A673 (cell line): Measurements from ENCODE around the gene GPATCH2L. TPM values are rescaled to one million over a fixed set of nuclear protein-coding genes. Genes with fewer than 3 reads are reported as not detected.

Source experiments
- BruUV-seq: library from RNA; stranded (reverse); fragments of 400-500 nt; replicated peaks from 2 replicates; lab custom pipeline; 2021; lab: Mats Ljungman, UMichigan
- CTCF ChIA-PET: fragments of 300-600 bp; sonication (Branson Sonifier 250); formaldehyde crosslinking; loops from one replicate; lab custom pipeline; 2022; ENCODE audit warnings: antibody characterized with exemption; lab: Charles Lee
- POLR2A ChIA-PET: fragments of 300-600 bp; sonication (Branson Sonifier 250); formaldehyde crosslinking; loops from one replicate; lab custom pipeline; 2022; ENCODE audit warnings: antibody characterized with exemption; ENCODE audit not compliant: low non-redundant PET; lab: Charles Lee
- DNase-seq: peaks from one replicate; pipeline ENCODE4 v3.0.0-alpha.2; 2015; ENCODE audit warnings: low spot score
- H3K27ac ChIP-seq: fragments of 200-600 bp; sonication (generic); 2 replicates; pipeline ENCODE4 v1.5.1; 2016; ENCODE audit warnings: mixed run types, low read depth, mild to moderate bottlenecking, mixed read lengths, antibody characterized with exemption, low read length; ENCODE audit not compliant: poor library complexity, severe bottlenecking
- H3K27me3 ChIP-seq: fragments of 200-600 bp; sonication (generic); replicated peaks from 2 replicates; pipeline ENCODE4 v1.6.1; 2017; ENCODE audit warnings: mixed run types, low read depth, mild to moderate bottlenecking, mixed read lengths, antibody characterized with exemption, low read length; ENCODE audit not compliant: insufficient read depth, poor library complexity
- H3K36me3 ChIP-seq: fragments of 200-600 bp; sonication (generic); 2 replicates; pipeline ENCODE4 v1.6.1; 2016; ENCODE audit warnings: mixed run types, mild to moderate bottlenecking, mixed read lengths, antibody characterized with exemption, low read length; ENCODE audit not compliant: insufficient read depth, poor library complexity, severe bottlenecking
- H3K4me1 ChIP-seq: fragments of 200-600 bp; sonication (generic); 2 replicates; pipeline ENCODE4 v1.6.1; 2017; ENCODE audit warnings: mixed run types, mild to moderate bottlenecking, mixed read lengths, antibody characterized with exemption, low read length; ENCODE audit not compliant: insufficient read depth, poor library complexity, severe bottlenecking
- H3K4me3 ChIP-seq: fragments of 200-600 bp; sonication (generic); 2 replicates; pipeline ENCODE4 v1.5.1; 2016; ENCODE audit warnings: low read depth, mixed run types, mild to moderate bottlenecking, mixed read lengths, low read length; ENCODE audit not compliant: poor library complexity, severe bottlenecking
- H3K9me3 ChIP-seq: fragments of 200-600 bp; sonication (generic); 2 replicates; pipeline ENCODE4 v1.6.1; 2016; ENCODE audit warnings: mixed run types, low read depth, mild to moderate bottlenecking, mixed read lengths, antibody characterized with exemption, low read length; ENCODE audit not compliant: poor library complexity, severe bottlenecking
- EZH2 ChIP-seq: fragments of 200-600 bp; sonication (generic); IDR thresholded peaks from 2 replicates; pipeline ENCODE4 v1.6.1; 2017; ENCODE audit warnings: borderline replicate concordance, low read depth, mild to moderate bottlenecking, mixed read lengths, antibody characterized with exemption, low read length; ENCODE audit not compliant: poor library complexity, severe bottlenecking
- intact Hi-C: fragments of 100-400 bp; cut with micrococcal nuclease; formaldehyde crosslinking; loops from one replicate; pipeline ENCODE4 v1.10.0; 2022; ENCODE audit not compliant: unreplicated experiment
- total RNA-seq: library from RNA; stranded (reverse); gene quantifications from 2 replicates; pipeline ENCODE4 v1.2.3, GENCODE V29; 2021
- TF ChIP-seq, protein P1 (sequence below): fragments of 300-800, 200-600 bp; sonication (generic); conservative IDR thresholded peaks from 2 replicates; pipeline ENCODE4 v1.5.1; 2017; ENCODE audit warnings: low read depth, mild to moderate bottlenecking, antibody characterized with exemption, low read length, moderate library complexity, mixed read lengths

GPATCH2L gene
- total RNA-seq, 1 experiment from 2014 or later, result 60.3 TPM

DNA sequence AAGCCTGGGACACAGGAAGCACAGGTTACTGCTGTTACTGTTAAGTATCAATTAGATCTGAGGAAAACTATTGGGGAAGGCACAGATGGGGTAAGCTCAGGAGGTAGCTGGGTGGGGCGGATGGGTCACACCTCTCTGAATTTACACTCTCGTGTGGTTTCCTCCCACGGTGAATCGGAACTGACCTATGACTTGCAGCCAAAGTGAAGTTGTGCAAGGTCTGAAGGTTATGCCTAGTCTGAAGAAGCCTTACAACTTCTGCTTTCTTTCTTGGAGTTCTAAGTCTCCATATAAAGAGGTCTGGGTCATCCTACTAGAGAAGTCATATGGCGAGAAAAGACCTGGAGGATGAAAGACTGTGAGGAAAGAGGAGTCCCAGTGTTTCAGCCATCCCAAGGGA, 25.6 kb upstream of the GPATCH2L start:
- H3K9me3 ChIP-seq, result no peaks in the 10 kb centered on the region
- POLR2A ChIA-PET, result interaction anchor here (0.8 kb wide), 1 partner anchor 419 kb away, joined by 3 read pairs; no protein-coding TSS in a partner anchor
- no peak overlapping the region for H3K4me3 ChIP-seq
- H3K4me1 ChIP-seq, result no peaks in the 10 kb centered on the region
- intact Hi-C loops, result no loop called here
- no TSS peak for BruUV-seq
- no peak for TF ChIP-seq EZH2
- TF ChIP-seq, protein P1, sequence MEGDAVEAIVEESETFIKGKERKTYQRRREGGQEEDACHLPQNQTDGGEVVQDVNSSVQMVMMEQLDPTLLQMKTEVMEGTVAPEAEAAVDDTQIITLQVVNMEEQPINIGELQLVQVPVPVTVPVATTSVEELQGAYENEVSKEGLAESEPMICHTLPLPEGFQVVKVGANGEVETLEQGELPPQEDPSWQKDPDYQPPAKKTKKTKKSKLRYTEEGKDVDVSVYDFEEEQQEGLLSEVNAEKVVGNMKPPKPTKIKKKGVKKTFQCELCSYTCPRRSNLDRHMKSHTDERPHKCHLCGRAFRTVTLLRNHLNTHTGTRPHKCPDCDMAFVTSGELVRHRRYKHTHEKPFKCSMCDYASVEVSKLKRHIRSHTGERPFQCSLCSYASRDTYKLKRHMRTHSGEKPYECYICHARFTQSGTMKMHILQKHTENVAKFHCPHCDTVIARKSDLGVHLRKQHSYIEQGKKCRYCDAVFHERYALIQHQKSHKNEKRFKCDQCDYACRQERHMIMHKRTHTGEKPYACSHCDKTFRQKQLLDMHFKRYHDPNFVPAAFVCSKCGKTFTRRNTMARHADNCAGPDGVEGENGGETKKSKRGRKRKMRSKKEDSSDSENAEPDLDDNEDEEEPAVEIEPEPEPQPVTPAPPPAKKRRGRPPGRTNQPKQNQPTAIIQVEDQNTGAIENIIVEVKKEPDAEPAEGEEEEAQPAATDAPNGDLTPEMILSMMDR, result no peak
- H3K27ac ChIP-seq, result no peak overlapping the region
- DNase-seq, result no peak
- H3K27me3 ChIP-seq, result peaks cover 18% of the 10 kb centered on the region
- CTCF ChIA-PET, result no interaction called here
- no peaks in the 10 kb centered on the region for H3K36me3 ChIP-seq

DNA sequence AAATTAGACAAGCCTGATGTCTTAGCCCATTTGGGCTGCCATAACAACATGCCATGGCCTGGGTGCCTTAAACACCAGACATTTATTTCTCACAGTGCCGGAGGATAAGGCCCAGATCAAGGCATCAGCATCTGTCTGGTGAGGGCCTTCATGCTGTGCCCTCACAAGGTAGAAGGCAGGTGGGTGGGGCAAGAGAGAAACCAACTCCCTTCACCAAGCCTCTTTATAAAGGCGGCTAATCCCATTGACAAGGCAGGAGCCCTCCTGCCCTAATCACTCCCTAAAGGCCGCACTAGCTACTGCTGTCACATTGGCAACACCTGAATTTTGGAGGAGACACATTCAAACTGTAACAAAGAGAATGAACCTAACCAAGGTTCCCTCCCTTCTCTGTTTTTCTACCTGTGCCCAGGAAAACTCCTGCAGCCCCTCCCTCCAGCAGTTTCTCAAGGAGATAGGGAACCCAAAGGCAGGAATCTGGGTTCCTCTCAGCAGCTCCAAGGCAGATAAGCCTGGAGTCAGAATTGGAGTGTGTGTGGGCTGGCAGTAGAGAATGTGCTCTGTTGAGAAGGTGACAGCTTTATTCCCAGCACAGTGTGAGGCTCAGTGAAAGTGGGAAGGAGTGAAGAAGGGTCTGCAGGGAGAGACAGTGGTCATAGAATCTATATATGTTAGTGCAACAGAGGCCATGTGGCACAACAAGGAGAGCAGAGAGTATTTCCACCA, 21.7 kb upstream of the GPATCH2L start:
- H3K9me3 ChIP-seq, result no peaks in the 10 kb centered on the region
- no peaks in the 10 kb centered on the region for H3K4me1 ChIP-seq
- no peaks in the 10 kb centered on the region for H3K36me3 ChIP-seq
- DNase-seq, result no peak
- no TSS peak for BruUV-seq
- TF ChIP-seq EZH2, result no peak
- TF ChIP-seq, protein P1, result no peak
- intact Hi-C loops, result no loop called here
- POLR2A ChIA-PET, result no interaction called here
- CTCF ChIA-PET, result no interaction called here
- H3K27ac ChIP-seq, result no peak overlapping the region
- peaks cover 55% of the 10 kb centered on the region for H3K27me3 ChIP-seq
- no peak overlapping the region for H3K4me3 ChIP-seq

- Histone ChIP-seq H3K4me3 (no peak overlapping the region), H3K27ac (no peak overlapping the region), H3K27me3 (peaks cover 68% of the 10 kb centered on the region), H3K4me1 (no peaks in the 10 kb centered on the region), H3K9me3 (no peaks in the 10 kb centered on the region), H3K36me3 (no peaks in the 10 kb centered on the region)
- ChIA-PET CTCF (no interaction called here), POLR2A (no interaction called here)
- DNase-seq, result no peak
- intact Hi-C loops, result no loop called here
- no TSS peak for BruUV-seq
- TF ChIP-seq, protein P1, result no peak
- TF ChIP-seq EZH2, result no peak
These were observed 20.4 kb upstream of the GPATCH2L start for GRCh38 chr14:76131071-76131965.
